HL-60/S4 treated with retinoic acid at 250 ng/mL for 4 days and 3 days (cell line): ENCODE data around the gene SMYD2.

Experiments
- in situ Hi-C: fragments of 300-500 bp; cut with MboI; formaldehyde crosslinking; loops from 2 replicates; pipeline ENCODE4 v1.7.0; 2022; ENCODE audit warnings: low sequenced_read_pairs

Gene SMYD2

DNA sequence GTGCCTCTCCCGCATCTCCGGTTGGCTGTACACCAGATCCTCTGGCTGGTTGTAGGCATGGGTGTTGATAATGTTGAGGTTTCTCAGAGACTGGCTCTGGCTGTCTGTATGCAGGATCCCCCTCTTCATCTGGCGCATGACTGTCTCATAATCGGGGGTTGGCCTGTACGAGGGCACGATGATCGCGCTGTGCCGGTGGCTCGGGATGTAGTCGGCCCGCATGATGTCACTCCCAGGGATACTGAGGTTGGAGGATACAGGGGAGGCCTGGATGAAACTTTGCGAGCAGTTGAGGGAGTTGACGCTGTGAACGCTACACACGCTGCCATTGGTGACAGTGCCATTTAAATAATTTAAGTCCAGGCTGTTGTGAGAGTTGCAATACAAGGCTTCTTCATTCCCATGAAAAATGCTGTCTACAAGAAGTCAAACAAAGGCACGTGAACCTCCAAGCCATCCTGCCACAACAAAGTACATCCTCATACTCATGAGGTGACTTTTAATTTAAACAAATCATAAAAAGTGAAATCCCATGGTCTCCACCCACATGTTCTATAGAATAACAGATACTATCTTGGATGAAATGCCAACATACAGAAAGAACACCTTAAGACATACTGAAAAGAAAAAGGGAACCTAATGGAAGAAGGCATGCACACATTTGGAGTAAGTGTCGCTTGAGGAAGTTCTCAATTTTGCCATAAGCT lies 103.6 kb downstream of the SMYD2 start:
- in situ Hi-C loops: no loop called here

DNA sequence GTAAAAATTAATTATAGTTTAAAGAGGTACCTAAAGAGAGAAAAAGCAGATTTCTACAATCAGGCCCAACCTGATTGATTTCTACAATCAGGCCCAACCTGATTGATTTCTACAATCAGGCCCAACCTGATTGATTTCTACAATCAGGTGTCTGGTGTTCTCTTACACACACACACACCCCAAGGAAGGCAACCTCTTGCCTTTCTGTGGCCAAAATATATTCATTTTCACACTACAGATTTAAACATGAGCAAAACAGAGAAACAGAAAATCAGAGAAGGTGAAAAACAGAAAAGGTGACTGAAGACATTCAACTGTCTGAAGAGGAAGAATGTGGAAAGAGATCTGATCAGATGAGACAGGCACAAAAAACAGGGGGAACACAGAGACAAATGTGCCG lies 104.5 kb downstream of the SMYD2 start:
- in situ Hi-C loops: no loop called here

DNA sequence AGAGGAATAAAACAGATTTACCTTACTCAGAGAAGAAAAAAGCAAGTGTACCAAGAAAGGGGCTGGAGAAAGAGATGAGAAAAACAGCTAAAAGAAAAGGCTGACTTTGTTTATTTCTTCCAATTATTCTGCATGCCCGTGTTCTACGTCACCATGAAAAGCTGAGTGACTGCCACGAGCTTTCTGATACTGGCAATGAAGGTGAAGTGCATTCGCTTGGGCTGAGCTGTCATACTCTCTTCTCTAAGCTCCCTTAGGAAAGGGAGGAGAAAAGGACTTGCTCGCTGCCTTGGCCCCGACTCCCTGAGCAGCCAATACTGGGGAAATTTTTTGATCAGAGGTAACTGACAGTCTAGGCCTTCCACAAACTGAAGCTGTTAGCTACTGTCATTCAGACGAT lies 105.4 kb downstream of the SMYD2 start:
- in situ Hi-C loops: no loop called here
